HG03342 (cell line): Measurements from ENCODE around the gene VIT.
"Not testable (repeated sequence)": the region's sequence is repeated elsewhere in the genome, so short reads cannot be mapped to it uniquely, and the experiment has no call there.

ENCODE experiments used
- ATAC-seq: cut with Tn5 transposase; IDR thresholded peaks from one replicate; pipeline ENCODE4 v1.9.1; 2021; ENCODE audit warnings: mild to moderate bottlenecking, moderate library complexity; ENCODE audit not compliant: unreplicated experiment

Gene VIT

GRCh38 chr2:36801088-36801487 is 104.6 kb downstream of the VIT start:
- no peak for ATAC-seq

- no peak for ATAC-seq
These were observed 106.4 kb downstream of the VIT start for GRCh38 chr2:36802952-36803351.

- no peak for ATAC-seq
These were observed 109.2 kb downstream of the VIT start for GRCh38 chr2:36805635-36806224.

- no peak for ATAC-seq
These were observed 110.8 kb downstream of the VIT start for GRCh38 chr2:36807223-36807886.

GRCh38 chr2:36808386-36809068 is 112.0 kb downstream of the VIT start:
- ATAC-seq, result no peak

GRCh38 chr2:36809069-36809445 is 112.5 kb downstream of the VIT start:
- ATAC-seq, result no peak

GRCh38 chr2:36811071-36811470 is 114.6 kb downstream of the VIT start:
- ATAC-seq, result no peak

GRCh38 chr2:36812196-36812595 is 115.7 kb downstream of the VIT start:
- ATAC-seq, result no peak

- no peak for ATAC-seq
These were observed 122.0 kb downstream of the VIT start for GRCh38 chr2:36818542-36818941.

GRCh38 chr2:36819095-36819711 is 122.7 kb downstream of the VIT start:
- no peak for ATAC-seq

GRCh38 chr2:36820942-36821605 is 124.6 kb downstream of the VIT start:
- no peak for ATAC-seq

- ATAC-seq, result no peak
These were observed 127.4 kb downstream of the VIT start for GRCh38 chr2:36823862-36824261.

GRCh38 chr2:36824273-36824672 is 127.8 kb downstream of the VIT start:
- ATAC-seq, result no peak

GRCh38 chr2:36824683-36825082 is 128.2 kb downstream of the VIT start:
- ATAC-seq, result not testable (repeated sequence)

- ATAC-seq, result no peak
These were observed 134.7 kb downstream of the VIT start for GRCh38 chr2:36831185-36831584.

GRCh38 chr2:36834203-36834602 is 137.7 kb downstream of the VIT start:
- ATAC-seq, result no peak

GRCh38 chr2:36834731-36835524 is 138.4 kb downstream of the VIT start:
- ATAC-seq, result no peak

- ATAC-seq, result no peak
These were observed 143.6 kb downstream of the VIT start for GRCh38 chr2:36839976-36840617.

- no peak for ATAC-seq
These were observed 147.3 kb downstream of the VIT start for GRCh38 chr2:36843838-36844237.

- no peak for ATAC-seq
These were observed 152.8 kb downstream of the VIT start for GRCh38 chr2:36849265-36849664.
